Uterus (tissue), 2 donors: Measurements from ENCODE around the gene TRIML1.

Experiments
- CTCF ChIP-seq, 4 experiments: fragments of 200-600 bp in 2 of 4; fragments of 450-650 bp in 2 of 4; sonication (generic) in 2 of 4; IDR thresholded peaks; one replicate each; pipeline ENCODE4 v1.5.1; 2016 to 2019; ENCODE audit warnings: antibody characterized with exemption in 4 of 4, mild to moderate bottlenecking in 2 of 4, moderate library complexity in 1 of 4
- POLR2A ChIP-seq, 2 donors: fragments of 450-650 bp; IDR thresholded peaks; one replicate each; pipeline ENCODE4 v1.6.1; 2016; ENCODE audit warnings: antibody characterized with exemption in 2 of 2, mild to moderate bottlenecking in 1 of 2, moderate library complexity in 1 of 2

- TF ChIP-seq POLR2A (IDR thresholded peaks at IDR 0.05) (no peak), CTCF (IDR thresholded peaks at IDR 0.05) (no peak)
Observed at GRCh38 chr4:188110036-188110435, 29.2 kb upstream of the TRIML1 start.
